Measurements from ENCODE around the gene PI4KB. TPM values are rescaled to one million over a fixed set of nuclear protein-coding genes. Genes with fewer than 3 reads are reported as not detected.
A peak's percentile ranks its signal among the peaks of the same experiment; 100 is the strongest.
"Not testable (repeated sequence)": the region's sequence is repeated elsewhere in the genome, so short reads cannot be mapped to it uniquely, and the experiment has no call there.

PI4KB gene
- total RNA-seq, 1 experiment from 2014 or later: 42.7 TPM

- peak; percentile 97 for DNase-seq (ENCODE audit: low spot score)
Observed at GRCh38 chr1:151281225-151281968, 45.8 kb downstream of the PI4KB start.

GRCh38 chr1:151277249-151277648, 50.0 kb downstream of the PI4KB start:
- DNase-seq (ENCODE audit: low spot score): no peak

GRCh38 chr1:151275341-151275740, 51.9 kb downstream of the PI4KB start:
- not testable (repeated sequence) for DNase-seq (ENCODE audit: low spot score)

GRCh38 chr1:151273924-151274466, 53.2 kb downstream of the PI4KB start:
- DNase-seq (ENCODE audit: low spot score): no peak

GRCh38 chr1:151267760-151268159, 59.5 kb downstream of the PI4KB start:
- no peak for DNase-seq (ENCODE audit: low spot score)

- DNase-seq (ENCODE audit: low spot score): no peak
Observed at GRCh38 chr1:151266821-151267220, 60.4 kb downstream of the PI4KB start.

- no peak for DNase-seq (ENCODE audit: low spot score)
Observed at GRCh38 chr1:151266315-151266714, 60.9 kb downstream of the PI4KB start.

GRCh38 chr1:151265446-151266236, 61.6 kb downstream of the PI4KB start:
- no peak for DNase-seq (ENCODE audit: low spot score)

- no peak for DNase-seq (ENCODE audit: low spot score)
Observed at GRCh38 chr1:151259351-151259750, 67.9 kb downstream of the PI4KB start.

- DNase-seq (ENCODE audit: low spot score): no peak
Observed at GRCh38 chr1:151255381-151255780, 71.8 kb downstream of the PI4KB start.

- peak; percentile 98 for DNase-seq (ENCODE audit: low spot score)
Observed at GRCh38 chr1:151254217-151255213, 72.7 kb downstream of the PI4KB start, which contains the start of gene PSMD4. Gene PSMD4 (plus strand): TSS chr1:151254734. CDS start chr1:151254783, 49 bp downstream.

GRCh38 chr1:151251656-151252470, 75.4 kb downstream of the PI4KB start:
- peak; percentile 83 for DNase-seq (ENCODE audit: low spot score)

- no peak for DNase-seq (ENCODE audit: low spot score)
Observed at GRCh38 chr1:151246786-151247185, 80.4 kb downstream of the PI4KB start.

GRCh38 chr1:151243683-151244216, 83.5 kb downstream of the PI4KB start:
- DNase-seq (ENCODE audit: low spot score): no peak

- no peak for DNase-seq (ENCODE audit: low spot score)
Observed at GRCh38 chr1:151242442-151242841, 84.8 kb downstream of the PI4KB start.

Small RNA genes lying within 50 kb of the gene (small RNA-seq; reads per million reads assigned to genes)
- 0.43 reads per million for gene RN7SL444P

Other genes starting within 250 kb of the PI4KB start
- 0.13 TPM in 1 of 2 replicates, not detected in the other for gene SEMA6C, start 180.8 kb downstream of the PI4KB start, total RNA-seq (2014; rRNA removed; shearing (Covaris generic))
- gene TNFAIP8L2, start 170.8 kb downstream of the PI4KB start, total RNA-seq (2014; rRNA removed; shearing (Covaris generic)): not detected in 2 replicates
- gene LYSMD1, start 161.5 kb downstream of the PI4KB start, total RNA-seq (2014; rRNA removed; shearing (Covaris generic)): 0.43 and 0.60 TPM in 2 replicates
- gene SCNM1, start 161.3 kb downstream of the PI4KB start, total RNA-seq (2014; rRNA removed; shearing (Covaris generic)): 37.6 and 48.4 TPM in 2 replicates
- gene TMOD4, start 151.4 kb downstream of the PI4KB start, total RNA-seq (2014; rRNA removed; shearing (Covaris generic)): not detected in 2 replicates
- gene VPS72, start 137.2 kb downstream of the PI4KB start, total RNA-seq (2014; rRNA removed; shearing (Covaris generic)): 48.9 and 49.1 TPM in 2 replicates
- gene PIP5K1A, start 128.9 kb downstream of the PI4KB start, total RNA-seq (2014; rRNA removed; shearing (Covaris generic)): 23.6 and 31.2 TPM in 2 replicates
- 190 and 195 TPM in 2 replicates for gene PSMD4, start 72.7 kb downstream of the PI4KB start, total RNA-seq (2014; rRNA removed; shearing (Covaris generic))
- 39.2 TPM in 2 replicates for gene ZNF687, start 45.1 kb downstream of the PI4KB start, total RNA-seq (2014; rRNA removed; shearing (Covaris generic))
- 50.4 and 54.9 TPM in 2 replicates for gene RFX5, start 19.8 kb upstream of the PI4KB start, total RNA-seq (2014; rRNA removed; shearing (Covaris generic))
- 39.2 and 46.7 TPM in 2 replicates for gene SELENBP1, start 45.3 kb upstream of the PI4KB start, total RNA-seq (2014; rRNA removed; shearing (Covaris generic))
- 393 and 398 TPM in 2 replicates for gene PSMB4, start 72.2 kb upstream of the PI4KB start, total RNA-seq (2014; rRNA removed; shearing (Covaris generic))
- gene POGZ, start 132.1 kb upstream of the PI4KB start, total RNA-seq (2014; rRNA removed; shearing (Covaris generic)): 19.1 and 22.0 TPM in 2 replicates
- 23.5 and 30.7 TPM in 2 replicates for gene CGN, start 184.0 kb upstream of the PI4KB start, total RNA-seq (2014; rRNA removed; shearing (Covaris generic))
- gene TUFT1, start 212.9 kb upstream of the PI4KB start, total RNA-seq (2014; rRNA removed; shearing (Covaris generic)): 30.5 and 36.9 TPM in 2 replicates

Measured in HT-29 (cell line).